ENCODE data around the gene FBXL3. TPM values are rescaled to one million over a fixed set of nuclear protein-coding genes. Genes with fewer than 3 reads are reported as not detected.

FBXL3 gene
- total and polyA plus RNA-seq, 4 donors: 10.2 to 60.4 (median 28.1) TPM

GRCh38 chr13:77000475-77000874 lies 26.5 kb downstream of the FBXL3 start:
- H3K9ac ChIP-seq (ENCODE audit: low read depth in 1 of 2, low read length in 2 of 2): no peak overlapping the region
- WGBS: 76% methylated on average over 1 of the region's 1 CpG
- no peaks in the 10 kb centered on the region for H3K27me3 ChIP-seq (ENCODE audit: control insufficient read depth in 4 of 4, insufficient read depth in 4 of 4, low read length in 3 of 4)
- no peak overlapping the region for H3K4me3 ChIP-seq (ENCODE audit: low read depth in 1 of 3, low read length in 3 of 3)
- no peak overlapping the region for H3K27ac ChIP-seq (ENCODE audit: low read depth in 1 of 2, low read length in 2 of 2)
- no peaks in the 10 kb centered on the region for H3K9me3 ChIP-seq (ENCODE audit: control insufficient read depth in 4 of 4, low read length in 3 of 4)
- peaks cover 3 to 24% (median 17%) of the 10 kb centered on the region in 4 donors for H3K4me1 ChIP-seq (ENCODE audit: control insufficient read depth in 4 of 4, insufficient read depth in 4 of 4, low read length in 3 of 4)
- H3K36me3 ChIP-seq (ENCODE audit: control insufficient read depth in 4 of 4, insufficient read depth in 3 of 4, low read depth in 1 of 4, low read length in 3 of 4): peaks cover 0 to 10% (median 4%) of the 10 kb centered on the region in 4 donors
- no peak for DNase-seq (ENCODE audit: low spot score)
- no peak for TF ChIP-seq RAD21 (IDR thresholded peaks at IDR 0.05)
- no peak for TF ChIP-seq HNF4G (IDR thresholded peaks at IDR 0.05)
- TF ChIP-seq GABPA (IDR thresholded peaks at IDR 0.05 in 1 of 2, conservative IDR thresholded peaks at IDR 0.05 in 1 of 2): no peak
- TF ChIP-seq NR2F2 (IDR thresholded peaks at IDR 0.05): no peak
- TF ChIP-seq YY1 (IDR thresholded peaks at IDR 0.05): no peak
- no peak for TF ChIP-seq FOXA1 (IDR thresholded peaks at IDR 0.05)
- TF ChIP-seq SP1 (IDR thresholded peaks at IDR 0.05): no peak
- TF ChIP-seq ZBTB33 (IDR thresholded peaks at IDR 0.05): no peak
- no peak for TF ChIP-seq JUND (IDR thresholded peaks at IDR 0.05)
- no peak for TF ChIP-seq TAF1 (conservative IDR thresholded peaks at IDR 0.05)
- TF ChIP-seq ATF3 (IDR thresholded peaks at IDR 0.05): no peak
- no peak for TF ChIP-seq RXRA (IDR thresholded peaks at IDR 0.05)
- no peak for TF ChIP-seq EGR1 (IDR thresholded peaks at IDR 0.05; ENCODE audit: low read depth in 2 of 2)
- no peak for TF ChIP-seq CTCF (IDR thresholded peaks at IDR 0.05; ENCODE audit: low read depth, low read length, missing input control)
- TF ChIP-seq HNF4A (conservative IDR thresholded peaks at IDR 0.05): no peak
- TF ChIP-seq MAX (IDR thresholded peaks at IDR 0.05): no peak
- no peak for TF ChIP-seq FOXA2 (IDR thresholded peaks at IDR 0.05)

GRCh38 chr13:76994281-76994680 lies 32.7 kb downstream of the FBXL3 start:
- no peak for DNase-seq (ENCODE audit: low spot score)
- no peak overlapping the region for H3K27ac ChIP-seq (ENCODE audit: low read depth in 1 of 2, low read length in 2 of 2)
- peaks cover 0 to 23% (median 14%) of the 10 kb centered on the region in 4 donors for H3K4me1 ChIP-seq (ENCODE audit: control insufficient read depth in 4 of 4, insufficient read depth in 4 of 4, low read length in 3 of 4)
- no peaks in the 10 kb centered on the region for H3K9me3 ChIP-seq (ENCODE audit: control insufficient read depth in 4 of 4, low read length in 3 of 4)
- H3K4me3 ChIP-seq (ENCODE audit: low read depth in 1 of 3, low read length in 3 of 3): no peak overlapping the region
- H3K9ac ChIP-seq (ENCODE audit: low read depth in 1 of 2, low read length in 2 of 2): no peak overlapping the region
- peaks cover 0 to 10% (median 4%) of the 10 kb centered on the region in 4 donors for H3K36me3 ChIP-seq (ENCODE audit: control insufficient read depth in 4 of 4, insufficient read depth in 3 of 4, low read depth in 1 of 4, low read length in 3 of 4)
- no peaks in the 10 kb centered on the region for H3K27me3 ChIP-seq (ENCODE audit: control insufficient read depth in 4 of 4, insufficient read depth in 4 of 4, low read length in 3 of 4)
- no peak for TF ChIP-seq MAX (IDR thresholded peaks at IDR 0.05)
- WGBS: 97% methylated on average over 3 of the region's 3 CpGs

Data from liver (tissue), 9 donors.